Fibroblast of villous mesenchyme (primary cell): Measurements from ENCODE around the gene MAGI2. TPM values are rescaled to one million over a fixed set of nuclear protein-coding genes. Genes with fewer than 3 reads are reported as not detected.

Source experiments
- DNase-seq: peaks from one replicate; pipeline ENCODE4 v3.0.0-alpha.2; 2010; ENCODE audit warnings: low read depth
- H3K4me3 ChIP-seq: 2 replicates; pipeline ENCODE4 v1.5.1; 2011; ENCODE audit warnings: low read depth, mild to moderate bottlenecking, low read length
- CTCF ChIP-seq: IDR thresholded peaks from 2 replicates; pipeline ENCODE4 v1.5.1; 2012; ENCODE audit warnings: low read depth, mild to moderate bottlenecking, low read length; ENCODE audit not compliant: insufficient read depth
- total RNA-seq: library from RNA; depleted of rRNA; stranded (reverse); fragments of >200 nt; gene quantifications from 2 replicates; pipeline ENCODE4 v1.2.3, GENCODE V29; 2012

Gene MAGI2
- total RNA-seq, 1 donor, result 24.6 TPM

- H3K4me3 ChIP-seq, result no peak overlapping the region
- TF ChIP-seq CTCF, result no peak
These were observed 1414.9 kb downstream of the MAGI2 start for GRCh38 chr7:78038465-78039080.

GRCh38 chr7:78037603-78038002 lies 1415.9 kb downstream of the MAGI2 start:
- DNase-seq, result no peak
- no peak for TF ChIP-seq CTCF
- H3K4me3 ChIP-seq, result no peak overlapping the region

More at GRCh38 chr7:78038465-78039080, 1414.9 kb downstream of the MAGI2 start:
- DNase-seq, result no peak

GRCh38 chr7:78033410-78033809 lies 1420.1 kb downstream of the MAGI2 start:
- H3K4me3 ChIP-seq, result no peak overlapping the region
- DNase-seq, result no peak
- no peak for TF ChIP-seq CTCF

- H3K4me3 ChIP-seq, result no peak overlapping the region
- no peak for DNase-seq
- TF ChIP-seq CTCF, result no peak
These were observed 1427.0 kb downstream of the MAGI2 start for GRCh38 chr7:78026492-78026891.

GRCh38 chr7:78024591-78024990 lies 1428.9 kb downstream of the MAGI2 start:
- DNase-seq, result no peak
- no peak overlapping the region for H3K4me3 ChIP-seq
- no peak for TF ChIP-seq CTCF

GRCh38 chr7:78023191-78023590 lies 1430.3 kb downstream of the MAGI2 start:
- no peak for TF ChIP-seq CTCF
- DNase-seq, result no peak
- H3K4me3 ChIP-seq, result no peak overlapping the region

GRCh38 chr7:78022165-78022564 lies 1431.3 kb downstream of the MAGI2 start:
- H3K4me3 ChIP-seq, result no peak overlapping the region
- no peak for DNase-seq
- no peak for TF ChIP-seq CTCF
